ENCODE results near the gene VPS54. TPM values are rescaled to one million over a fixed set of nuclear protein-coding genes. Genes with fewer than 3 reads are reported as not detected.

Gene VPS54
- total RNA-seq, 6 donors from 2014 or later, result 10.3 to 43.7 (median 21.7) TPM

- Histone ChIP-seq H3K9me3 (no peaks in the 10 kb centered on the region), H3K36me3 (peaks cover 0 to 39% (median 15%) of the 10 kb centered on the region in 4 donors), H3K4me1 (peaks cover 4 to 8% (median 6%) of the 10 kb centered on the region in 4 donors), H3K27me3 (no peaks in the 10 kb centered on the region), H3K27ac (no peak overlapping the region), H3K4me3 (no peak overlapping the region)
- ATAC-seq (ENCODE audit: low FRiP score in 2 of 2), result no peak
- TF ChIP-seq CTCF (IDR thresholded peaks at IDR 0.05) (no peak), EP300 (IDR thresholded peaks at IDR 0.05) (no peak), POLR2AphosphoS5 (IDR thresholded peaks at IDR 0.05) (no peak)
- DNase-seq, result no peak
- 86 to 90% methylated on average over 2 of the region's 2 CpGs for WGBS, 2 donors
Measured at GRCh38 chr2:63879876-63880433, 139.3 kb downstream of the VPS54 start.

- Histone ChIP-seq H3K27me3 (no peaks in the 10 kb centered on the region), H3K4me3 (no peak overlapping the region), H3K9me3 (no peaks in the 10 kb centered on the region), H3K36me3 (peaks cover 0 to 33% (median 14%) of the 10 kb centered on the region in 4 donors), H3K4me1 (peaks cover 4 to 10% (median 7%) of the 10 kb centered on the region in 4 donors), H3K27ac (no peak overlapping the region)
- no peak for ATAC-seq (ENCODE audit: low FRiP score in 2 of 2)
- no peak for DNase-seq
- no peak for TF ChIP-seq CTCF (IDR thresholded peaks at IDR 0.05)
- TF ChIP-seq EP300 (IDR thresholded peaks at IDR 0.05), result no peak
- TF ChIP-seq POLR2AphosphoS5 (IDR thresholded peaks at IDR 0.05), result no peak
- no peak for TF ChIP-seq POLR2A (IDR thresholded peaks at IDR 0.05)
- 67 to 73% methylated on average over 1 of the region's 1 CpG for WGBS, 2 donors
Measured at GRCh38 chr2:63878486-63878885, 140.7 kb downstream of the VPS54 start.

- ATAC-seq (ENCODE audit: low FRiP score in 2 of 2) (peak in 1 of 2 donors; percentile 5), DNase-seq (no peak)
- Histone ChIP-seq H3K36me3 (peaks cover 0 to 23% (median 5%) of the 10 kb centered on the region in 4 donors), H3K9me3 (no peaks in the 10 kb centered on the region), H3K27ac (peak overlapping the region in 1 of 4 donors; percentile 14), H3K4me3 (no peak overlapping the region), H3K4me1 (peaks cover 6 to 20% (median 17%) of the 10 kb centered on the region in 4 donors), H3K27me3 (no peaks in the 10 kb centered on the region)
- TF ChIP-seq POLR2A (IDR thresholded peaks at IDR 0.05) (no peak), EP300 (IDR thresholded peaks at IDR 0.05) (no peak), POLR2AphosphoS5 (IDR thresholded peaks at IDR 0.05) (no peak)
- WGBS, 2 donors, result 70 to 72% methylated on average over 5 of the region's 5 CpGs
Measured at GRCh38 chr2:63876311-63876710, 142.9 kb downstream of the VPS54 start.

- WGBS, 2 donors, result 88% methylated on average over 3 of the region's 3 CpGs
- DNase-seq (no peak), ATAC-seq (ENCODE audit: low FRiP score in 2 of 2) (peak; percentile 76 to 81)
- Histone ChIP-seq H3K4me1 (peaks cover 6 to 24% (median 22%) of the 10 kb centered on the region in 4 donors), H3K36me3 (peaks cover 0 to 22% (median 5%) of the 10 kb centered on the region in 4 donors), H3K4me3 (no peak overlapping the region), H3K27me3 (no peaks in the 10 kb centered on the region), H3K27ac (peak overlapping the region in 1 of 4 donors; percentile 14), H3K9me3 (no peaks in the 10 kb centered on the region)
- no peak for TF ChIP-seq CTCF (IDR thresholded peaks at IDR 0.05)
- TF ChIP-seq POLR2A (IDR thresholded peaks at IDR 0.05), result no peak
- TF ChIP-seq EP300 (IDR thresholded peaks at IDR 0.05), result no peak
- TF ChIP-seq POLR2AphosphoS5 (IDR thresholded peaks at IDR 0.05), result no peak
Measured at GRCh38 chr2:63875559-63876245, 143.5 kb downstream of the VPS54 start.

DNA sequence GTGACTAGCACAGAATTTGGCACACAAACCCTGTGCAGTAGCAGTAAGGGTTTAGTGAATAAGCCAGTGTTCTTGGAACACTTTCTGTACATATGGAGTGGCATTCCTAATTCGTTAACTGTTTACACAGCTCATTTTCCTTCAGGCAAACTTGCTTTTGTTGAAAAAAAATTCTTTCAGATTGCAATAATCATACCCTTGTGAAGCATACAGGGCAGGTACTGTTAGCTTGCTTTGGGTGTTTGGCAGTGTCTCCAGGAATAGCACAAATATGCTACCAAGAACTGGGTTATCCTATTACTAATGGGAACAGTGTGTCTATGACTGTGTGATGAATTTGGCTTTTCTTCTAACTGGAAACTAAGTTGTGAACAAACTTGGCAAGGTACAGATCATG, 144.1 kb downstream of the VPS54 start:
- TF ChIP-seq POLR2A (IDR thresholded peaks at IDR 0.05), result no peak
- peak; percentile 58 to 69 for ATAC-seq (ENCODE audit: low FRiP score in 2 of 2)
- Histone ChIP-seq H3K4me3 (no peak overlapping the region), H3K4me1 (peaks cover 6 to 28% (median 27%) of the 10 kb centered on the region in 4 donors), H3K9me3 (no peaks in the 10 kb centered on the region), H3K36me3 (peaks cover 0 to 22% (median 5%) of the 10 kb centered on the region in 4 donors), H3K27me3 (no peaks in the 10 kb centered on the region), H3K27ac (no peak overlapping the region)
- 38 to 58% methylated on average over 1 of the region's 1 CpG for WGBS, 2 donors
- no peak for DNase-seq
